NCI-H1048 (cell line): Measurements from ENCODE around the gene ADORA2B.
"Not testable (repeated sequence)": the region's sequence is repeated elsewhere in the genome, so short reads cannot be mapped to it uniquely, and the experiment has no call there.

Source experiments
- DNase-seq: peaks from one replicate; lab custom pipeline; 2025; lab: John Stamatoyannopoulos, UW

Gene ADORA2B

DNA sequence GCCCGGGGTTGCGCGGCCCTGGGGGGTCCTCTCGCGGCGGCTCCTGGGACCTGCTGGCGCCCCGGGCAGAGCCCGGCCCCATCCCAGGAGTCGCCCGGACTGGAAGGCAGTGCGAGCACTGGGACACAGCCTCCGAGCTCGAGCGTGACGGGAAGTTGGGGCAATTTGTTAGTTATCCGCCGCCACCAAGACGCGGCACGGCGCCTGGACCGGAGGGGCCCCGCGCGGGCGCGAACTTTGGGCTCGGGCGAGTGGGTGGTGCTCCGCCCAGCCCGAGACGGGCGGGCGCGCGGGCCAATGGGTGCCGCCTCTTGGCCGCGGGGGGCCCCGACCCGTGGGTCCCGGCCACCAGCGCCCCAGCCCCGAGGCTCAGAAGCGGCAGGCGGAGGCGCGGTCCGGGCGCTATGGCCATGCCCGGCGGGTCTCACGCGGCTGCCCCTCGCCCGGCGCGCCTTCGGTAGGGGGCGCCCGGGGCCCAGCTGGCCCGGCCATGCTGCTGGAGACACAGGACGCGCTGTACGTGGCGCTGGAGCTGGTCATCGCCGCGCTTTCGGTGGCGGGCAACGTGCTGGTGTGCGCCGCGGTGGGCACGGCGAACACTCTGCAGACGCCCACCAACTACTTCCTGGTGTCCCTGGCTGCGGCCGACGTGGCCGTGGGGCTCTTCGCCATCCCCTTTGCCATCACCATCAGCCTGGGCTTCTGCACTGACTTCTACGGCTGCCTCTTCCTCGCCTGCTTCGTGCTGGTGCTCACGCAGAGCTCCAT, at the start of gene ADORA2B:
TSS of gene ADORA2B (plus strand) at position 372 of the 768 bp plus-strand sequence. CDS start at position 491, 119 bp downstream.
- DNase-seq, result no peak

DNA sequence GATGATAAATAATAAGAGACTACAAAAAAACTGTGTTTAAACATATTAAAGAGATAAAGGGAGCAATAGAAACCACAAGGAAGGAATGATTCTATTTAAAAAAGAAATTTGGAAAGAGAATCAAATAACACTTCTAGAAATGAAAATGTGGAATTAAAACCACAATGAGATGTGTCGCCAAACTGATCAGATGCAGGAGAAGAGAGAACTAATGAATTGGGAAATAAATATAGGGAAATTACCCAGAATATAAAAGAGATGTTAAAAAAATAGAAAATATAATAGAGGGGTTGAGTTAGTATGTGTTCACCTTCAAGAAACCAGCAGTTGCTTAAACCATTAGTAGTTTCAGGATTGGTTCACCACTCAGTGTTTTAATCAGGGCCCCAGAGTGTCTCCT, 48.7 kb upstream of the ADORA2B start:
- no peak for DNase-seq

DNA sequence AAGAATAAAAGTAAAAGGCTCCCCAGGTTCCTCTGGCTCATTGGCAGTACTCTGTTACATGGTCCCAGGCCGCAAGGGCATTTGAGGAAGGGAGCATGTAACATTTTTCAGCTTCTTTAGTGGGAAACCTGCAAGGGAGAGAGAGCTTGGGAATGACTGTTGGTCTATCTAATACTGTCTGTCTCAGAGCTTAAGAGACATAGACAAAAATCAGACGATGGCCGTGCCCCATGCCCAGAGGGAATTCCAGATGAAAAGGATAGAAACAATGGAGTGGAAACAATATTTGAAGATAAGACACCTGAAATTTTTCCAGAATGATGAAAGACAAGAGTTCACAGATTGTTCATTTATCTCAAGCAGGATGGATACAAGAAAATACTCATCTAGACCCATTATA, 48.1 kb upstream of the ADORA2B start:
- DNase-seq, result no peak

DNA sequence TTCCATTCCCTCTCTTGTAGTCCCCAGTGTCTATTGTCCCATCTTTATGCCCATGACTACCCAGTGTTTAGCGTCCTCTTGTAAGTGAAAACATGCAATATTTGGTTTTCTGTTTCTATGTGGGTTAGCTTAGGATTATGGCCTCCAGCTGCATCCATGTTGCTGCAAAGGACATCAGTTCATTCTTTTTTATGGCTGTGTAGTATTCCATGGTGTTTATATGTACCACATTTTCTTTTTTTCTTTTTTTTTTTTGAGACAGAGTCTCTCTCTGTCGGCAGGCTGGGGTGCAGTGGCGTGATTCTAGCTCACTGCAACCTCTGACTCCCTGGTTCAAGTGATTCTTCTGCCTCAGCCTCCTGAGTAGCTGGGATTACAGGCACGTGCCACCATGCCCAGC, 45.3 kb upstream of the ADORA2B start:
- DNase-seq, result not testable (repeated sequence)

DNA sequence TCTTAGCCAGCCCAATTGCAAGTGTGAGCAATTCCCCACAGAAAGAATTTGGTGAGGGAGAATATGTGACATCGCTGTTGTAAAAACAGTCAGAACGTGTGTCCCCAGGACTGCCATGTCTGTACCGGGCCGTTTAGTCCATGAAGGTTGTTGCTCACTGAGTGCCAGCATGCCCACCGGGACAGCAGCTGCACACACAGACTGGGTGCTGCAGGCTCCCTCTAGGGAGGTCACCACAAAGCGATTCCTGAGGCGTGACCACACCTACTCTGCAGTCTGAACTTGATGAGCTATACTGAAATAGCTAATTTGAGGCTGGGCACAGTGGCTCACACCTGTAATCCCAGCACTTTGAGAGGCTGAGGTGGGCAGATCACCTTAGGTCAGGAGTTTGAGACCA, 44.1 kb upstream of the ADORA2B start:
- no peak for DNase-seq

DNA sequence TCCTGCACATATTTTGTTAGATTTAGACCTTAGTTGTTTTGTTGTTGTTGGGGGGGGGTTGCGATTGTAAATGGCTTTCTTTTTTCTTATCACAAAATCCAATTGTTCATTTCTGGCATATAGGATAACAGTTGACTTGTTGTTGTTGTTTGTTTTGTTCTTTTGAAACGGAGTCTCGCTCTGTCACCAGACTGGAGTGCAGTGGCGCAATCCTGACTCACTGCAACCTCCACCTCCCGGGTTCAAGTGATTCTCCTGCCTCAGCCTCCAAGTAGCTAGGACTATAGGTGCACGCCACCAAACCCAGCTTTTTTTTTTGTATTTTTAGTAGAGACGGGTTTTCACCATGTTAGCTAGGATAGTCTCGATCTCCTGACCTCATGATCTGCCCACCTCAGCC, 39.7 kb upstream of the ADORA2B start:
- DNase-seq, result not testable (repeated sequence)

DNA sequence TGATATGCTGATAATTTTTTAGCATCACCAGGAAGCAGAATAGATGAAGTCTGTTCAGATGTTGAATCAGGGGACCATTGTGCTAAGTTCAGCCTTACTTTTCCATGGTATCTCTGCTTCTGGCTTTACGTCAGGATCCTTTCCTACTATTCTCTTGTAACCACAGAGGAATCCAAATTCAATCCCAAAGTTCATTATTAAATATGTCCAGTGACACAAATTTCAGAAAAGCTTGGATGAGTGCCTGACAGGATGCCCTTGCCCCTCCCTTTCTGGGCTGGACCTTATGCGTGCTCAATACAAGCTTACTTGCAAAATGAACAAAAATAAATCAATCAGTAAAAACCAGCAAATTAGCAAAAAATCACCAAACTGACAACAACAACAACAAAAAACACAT, 37.6 kb upstream of the ADORA2B start:
- DNase-seq, result no peak

DNA sequence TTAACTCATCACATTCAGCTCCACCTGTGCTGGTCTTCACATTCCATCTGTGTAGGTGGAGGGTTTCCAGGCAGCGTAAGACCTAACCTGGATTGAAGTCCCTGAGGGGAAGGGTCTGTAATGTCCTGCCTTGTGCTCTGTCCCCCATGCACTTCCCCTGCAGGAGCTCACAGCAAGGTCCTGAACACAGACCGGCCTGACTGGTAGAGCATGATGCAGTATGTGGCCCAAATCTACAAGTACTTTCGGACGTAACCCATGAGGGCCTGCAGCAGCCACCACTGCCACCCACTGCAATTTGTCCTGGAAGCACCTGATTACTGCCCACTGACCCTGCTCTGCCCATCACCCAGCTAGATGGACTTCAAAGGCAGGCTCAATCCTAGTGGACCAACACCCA, 36.6 kb upstream of the ADORA2B start:
- no peak for DNase-seq

DNA sequence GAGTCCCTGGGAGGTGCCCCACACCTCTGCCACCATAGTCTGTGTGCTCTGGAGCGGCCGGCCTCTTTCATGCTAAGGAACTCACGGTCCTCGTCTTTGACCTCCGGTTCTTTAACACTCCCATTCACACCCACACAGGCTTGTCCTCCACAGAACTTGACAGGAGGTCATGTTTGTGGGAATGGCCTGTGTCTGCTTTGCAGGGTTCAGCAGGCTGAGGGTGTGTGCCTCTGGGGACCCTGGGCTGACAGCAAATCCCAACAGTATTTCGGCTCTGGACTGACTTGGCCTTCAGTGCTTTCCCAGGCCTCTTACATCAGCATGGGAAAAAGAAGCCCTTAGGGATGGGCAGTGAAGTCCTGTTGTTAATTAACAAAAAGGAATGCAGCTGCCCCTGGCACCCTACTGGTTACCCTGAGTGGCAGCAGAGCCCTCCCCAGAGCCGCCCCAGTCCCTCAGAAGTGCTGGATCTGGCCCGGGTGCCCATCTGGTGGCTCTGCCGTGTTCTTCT, 35.4 kb upstream of the ADORA2B start:
- DNase-seq, result no peak

DNA sequence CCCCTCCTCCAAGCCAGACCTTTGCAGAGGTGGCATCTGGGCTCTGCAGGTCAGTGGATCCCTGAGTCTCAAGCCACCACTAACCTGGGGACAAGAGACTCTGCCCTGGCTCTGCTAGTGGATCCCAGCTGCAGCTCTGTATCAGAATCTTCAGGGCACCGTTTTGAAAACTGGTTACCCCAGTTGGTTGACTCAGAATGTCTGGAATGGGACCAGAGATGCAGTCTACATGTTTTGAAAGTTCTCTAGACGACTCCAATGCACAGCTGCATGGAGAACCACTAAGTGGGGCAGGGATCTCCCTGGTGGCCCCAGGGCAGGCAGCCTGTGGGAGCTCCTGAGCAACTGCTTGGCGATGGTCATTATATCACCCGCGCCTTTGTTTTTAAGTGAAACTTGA, 34.1 kb upstream of the ADORA2B start:
- DNase-seq, result no peak

DNA sequence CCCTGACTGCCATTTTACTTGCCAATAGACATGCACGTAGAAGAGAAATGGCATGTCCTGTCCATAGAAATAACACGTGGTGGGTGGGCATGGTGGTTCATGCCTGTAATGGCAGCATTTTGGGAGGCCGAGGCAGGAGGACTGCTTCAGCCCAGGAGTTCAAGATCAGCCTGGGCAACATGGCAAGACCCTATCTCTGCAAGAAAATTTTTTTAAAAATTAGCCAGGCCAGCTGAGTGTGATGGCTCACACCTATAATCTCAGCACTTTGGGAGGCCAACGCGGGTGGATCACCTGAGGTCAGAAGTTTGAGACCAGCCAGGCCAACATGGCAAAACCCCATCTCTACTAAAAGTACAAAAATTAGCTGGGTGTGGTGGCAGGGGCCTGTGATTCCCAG, 33.2 kb upstream of the ADORA2B start:
- not testable (repeated sequence) for DNase-seq

DNA sequence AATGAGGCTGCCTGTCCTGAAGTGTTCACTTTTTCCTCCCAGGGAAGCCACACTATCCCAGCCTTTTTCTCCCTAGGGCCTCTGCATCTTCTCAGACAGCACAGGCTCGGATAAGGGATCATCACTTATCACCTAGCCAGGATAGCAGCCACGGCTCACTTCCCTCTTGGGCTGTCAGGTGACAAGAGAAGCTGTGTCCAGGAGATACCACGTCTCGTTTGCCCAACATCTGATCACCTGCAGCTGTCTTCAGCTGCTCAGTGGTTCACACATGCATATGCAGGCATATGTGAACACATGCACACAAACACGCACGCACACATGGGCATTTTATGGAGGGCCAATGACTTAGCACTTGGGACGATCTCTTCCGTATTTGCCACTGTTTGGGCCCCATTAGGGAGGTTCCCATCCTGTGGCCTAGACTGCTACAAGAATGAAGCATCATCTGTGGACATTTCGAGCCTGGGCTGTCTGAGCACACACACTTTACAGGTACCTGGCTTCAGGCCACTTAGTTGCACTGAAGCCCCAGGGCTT, 32.4 kb upstream of the ADORA2B start:
- no peak for DNase-seq

DNA sequence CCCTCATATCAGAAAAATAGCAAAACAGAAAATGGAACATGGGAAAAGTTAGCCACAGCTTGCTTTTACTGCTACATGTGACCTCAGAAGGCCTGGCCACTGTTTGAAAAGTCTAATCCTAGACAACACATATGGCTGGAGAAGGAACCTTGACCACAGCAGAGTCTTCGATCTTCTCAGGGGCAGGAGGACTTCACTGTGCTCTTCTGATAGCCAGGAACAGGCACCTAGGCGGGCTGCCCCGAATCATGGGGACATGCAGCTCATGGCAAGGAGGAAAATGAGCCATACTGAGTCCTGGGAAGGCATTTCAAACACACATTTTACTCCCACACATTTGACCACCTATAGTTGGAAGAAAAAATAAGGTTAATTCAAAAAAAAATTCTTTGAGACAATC, 31.1 kb upstream of the ADORA2B start:
- no peak for DNase-seq

DNA sequence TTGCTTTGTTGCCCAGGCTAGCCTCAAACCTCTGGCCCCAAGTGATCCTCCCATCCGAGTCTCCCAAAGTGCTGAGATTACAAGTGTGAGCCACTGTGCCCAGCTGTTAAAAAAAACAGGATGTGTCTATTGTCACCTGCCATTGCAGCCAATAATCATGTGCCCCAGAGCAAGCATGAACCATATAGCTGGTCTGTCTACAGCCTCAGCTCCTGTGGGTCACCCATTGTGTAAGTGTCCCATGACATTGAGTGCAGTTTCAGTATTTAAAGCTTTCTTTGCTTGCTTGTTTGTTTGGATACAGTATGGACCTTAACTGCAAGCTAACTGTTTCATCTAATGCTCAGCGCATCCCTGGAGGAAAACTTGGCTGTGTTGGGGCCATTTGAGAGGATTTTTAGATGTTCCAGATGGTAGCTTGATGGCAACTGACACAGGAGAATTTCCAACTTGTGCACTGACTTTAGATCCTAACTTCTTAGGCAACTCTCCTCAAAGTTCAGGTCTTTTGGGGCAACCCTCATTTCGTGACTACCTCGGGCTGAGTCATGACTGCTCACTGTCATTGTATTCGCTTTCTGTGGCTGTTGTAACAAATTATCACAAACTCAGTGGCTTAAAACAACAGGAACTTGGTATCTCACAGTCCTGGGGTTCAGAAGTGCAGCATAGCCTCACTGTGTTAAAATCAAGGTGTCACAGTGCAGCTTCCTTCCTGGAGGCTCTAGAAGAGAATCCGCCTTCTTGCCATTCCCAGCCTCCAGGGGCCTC, 30.3 kb upstream of the ADORA2B start:
- no peak for DNase-seq

DNA sequence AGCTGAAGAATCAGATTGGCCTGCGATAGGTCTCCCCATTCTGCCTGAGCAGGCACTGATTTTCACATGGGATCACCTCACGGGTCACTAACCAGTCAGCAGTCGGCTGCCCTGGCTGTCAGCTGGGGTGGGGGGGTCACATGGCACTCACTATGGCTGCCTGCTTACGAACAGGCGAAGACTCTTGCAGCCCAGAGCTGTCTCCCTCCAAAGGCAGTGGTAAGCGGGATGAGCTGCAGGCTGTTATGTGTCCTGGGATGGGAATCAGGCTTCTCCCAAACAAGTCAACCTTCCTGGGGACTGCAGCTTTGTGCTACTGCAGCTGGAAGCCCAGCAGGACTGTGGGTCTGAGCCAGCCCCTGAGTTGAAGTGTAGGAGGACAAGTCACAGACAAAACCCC, 29.0 kb upstream of the ADORA2B start:
- no peak for DNase-seq

DNA sequence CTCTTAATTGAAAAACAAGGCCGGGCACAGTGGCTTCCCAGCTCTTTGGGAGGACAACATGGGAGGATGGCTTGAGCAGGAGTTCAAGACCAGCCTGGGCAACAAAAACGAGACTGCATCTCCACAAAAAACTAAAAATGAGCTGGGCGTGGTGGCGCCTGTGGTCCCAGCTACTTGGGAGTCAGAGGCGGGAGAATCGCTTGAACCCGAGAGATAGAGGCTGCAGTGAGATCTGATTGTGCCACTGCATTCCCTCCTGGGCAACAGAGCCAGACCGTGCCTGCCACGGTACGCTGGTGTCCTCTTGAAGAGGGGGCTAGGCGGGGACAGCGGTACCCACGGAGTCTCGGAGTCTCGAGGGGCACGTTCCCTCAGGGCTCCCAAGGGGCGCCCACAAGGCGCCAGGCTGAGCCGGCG, 27.9 kb upstream of the ADORA2B start:
- no peak for DNase-seq

DNA sequence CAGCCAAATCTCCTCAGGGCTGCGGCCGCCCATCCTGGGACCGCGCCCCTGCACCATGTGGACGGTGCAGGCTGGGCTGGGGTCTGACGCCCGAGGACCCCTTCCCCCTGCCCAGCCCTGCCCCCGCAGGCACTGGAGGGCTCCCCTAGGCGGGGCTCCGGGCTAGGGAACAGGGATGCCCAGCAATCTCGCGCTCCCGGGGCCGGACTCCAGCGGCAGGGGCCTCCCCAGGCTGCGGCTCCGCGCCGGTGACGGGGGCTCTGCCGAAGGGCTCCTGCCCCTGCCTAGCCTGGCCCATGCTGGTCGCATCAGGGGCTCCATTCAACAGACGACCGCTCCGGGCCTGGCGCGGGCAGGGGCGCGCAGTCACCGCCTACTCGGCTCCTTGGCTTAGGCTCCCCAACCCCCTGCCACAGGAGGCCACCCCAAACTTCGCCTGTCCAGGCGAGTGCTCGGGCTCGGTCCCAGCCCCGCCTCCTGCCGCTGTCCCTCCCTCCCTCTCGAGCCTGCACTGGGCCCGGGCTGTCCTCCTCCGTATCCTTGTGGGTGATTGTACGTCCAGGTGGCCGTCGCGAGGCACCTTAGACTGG, 27.4 kb upstream of the ADORA2B start:
- no peak for DNase-seq

DNA sequence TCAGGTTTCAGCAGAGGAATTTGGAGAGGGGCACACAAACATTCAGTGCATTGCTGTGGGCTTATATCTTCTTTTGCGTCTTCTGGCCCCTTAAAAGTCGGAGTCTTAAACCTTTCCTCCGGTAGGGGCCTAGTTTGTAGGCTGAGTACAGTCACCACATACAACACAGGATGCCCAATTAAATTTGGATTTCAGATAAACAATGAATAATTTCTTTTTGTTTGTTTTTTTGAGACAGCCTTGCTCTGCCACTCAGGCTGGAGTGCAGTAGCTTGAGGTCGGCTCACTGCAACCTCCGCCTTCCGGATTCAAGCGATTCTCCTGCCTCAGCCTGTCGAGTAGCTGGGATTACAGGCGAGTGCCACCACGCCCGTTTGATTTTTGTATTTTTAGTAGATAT, 26.7 kb upstream of the ADORA2B start:
- no peak for DNase-seq

DNA sequence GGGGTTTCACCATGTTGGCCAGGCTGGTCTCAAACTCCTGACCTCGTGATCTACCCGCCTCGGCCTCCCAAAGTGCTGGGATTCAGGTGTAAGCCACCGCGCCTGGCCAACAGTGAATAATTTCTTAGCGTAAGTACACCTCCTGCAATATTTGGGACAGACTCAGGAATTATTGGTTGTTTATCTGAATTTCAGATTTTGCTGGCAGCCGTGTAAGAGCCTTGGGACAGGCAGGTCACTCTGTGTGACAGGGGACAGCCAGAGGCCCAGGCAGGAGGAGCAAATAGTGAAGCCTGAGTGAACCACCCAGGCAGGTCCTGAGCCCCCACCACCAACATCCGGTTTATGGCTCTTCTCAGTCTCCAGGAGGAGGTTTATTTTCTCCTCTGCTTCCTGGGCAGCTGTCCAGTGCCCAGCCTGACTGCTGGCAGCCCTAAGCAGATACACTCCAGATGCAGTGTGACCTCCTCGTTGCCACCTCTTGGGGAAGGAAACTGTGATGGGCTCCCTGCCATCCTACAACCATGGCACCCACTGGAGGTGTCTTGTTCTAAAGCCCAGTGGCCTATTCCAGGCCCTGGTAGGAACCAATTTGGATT, 26.2 kb upstream of the ADORA2B start:
- no peak for DNase-seq

DNA sequence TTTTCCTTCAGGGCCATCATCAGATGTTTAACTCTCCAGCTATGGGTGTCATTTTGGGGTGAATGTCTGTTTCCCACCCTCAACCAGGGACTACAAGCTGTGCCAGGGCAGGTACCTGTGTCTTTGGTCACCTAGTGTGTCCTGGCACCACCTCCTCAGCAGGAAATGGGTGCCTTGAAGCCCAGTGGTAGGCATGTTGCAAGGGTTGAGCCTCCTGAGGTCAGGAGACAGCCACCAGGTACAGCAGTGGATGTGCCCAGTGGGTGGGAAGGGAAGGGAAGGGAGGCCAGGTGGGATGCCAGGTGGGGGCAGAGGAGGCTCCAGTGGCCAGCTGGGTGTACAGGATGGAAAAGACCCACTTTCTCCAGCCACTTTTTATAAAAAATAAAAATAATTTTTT, 25.5 kb upstream of the ADORA2B start:
- DNase-seq, result no peak

DNA sequence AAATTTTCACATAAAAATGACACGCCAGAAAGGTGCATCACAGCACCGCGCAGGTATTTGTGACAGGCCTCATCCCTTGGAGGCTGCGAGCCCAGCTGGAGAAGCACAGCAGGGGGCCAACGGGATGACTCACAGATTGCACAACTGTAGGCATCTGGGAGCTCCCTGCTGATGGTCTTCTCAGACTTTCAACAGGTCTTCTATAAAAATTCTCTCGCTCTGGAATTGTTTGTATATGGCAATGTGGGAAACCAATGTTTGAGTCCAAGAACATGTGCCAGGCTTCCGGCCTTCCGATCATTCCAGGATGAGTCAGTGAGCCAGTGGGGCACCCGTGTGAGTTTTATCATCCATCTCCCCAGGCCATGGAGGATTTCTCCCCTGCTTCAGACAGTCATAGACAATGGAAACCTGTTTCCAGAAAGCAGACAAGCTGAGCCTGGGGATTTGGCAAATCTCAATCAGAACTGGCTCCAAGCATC, 24.1 kb upstream of the ADORA2B start:
- no peak for DNase-seq

DNA sequence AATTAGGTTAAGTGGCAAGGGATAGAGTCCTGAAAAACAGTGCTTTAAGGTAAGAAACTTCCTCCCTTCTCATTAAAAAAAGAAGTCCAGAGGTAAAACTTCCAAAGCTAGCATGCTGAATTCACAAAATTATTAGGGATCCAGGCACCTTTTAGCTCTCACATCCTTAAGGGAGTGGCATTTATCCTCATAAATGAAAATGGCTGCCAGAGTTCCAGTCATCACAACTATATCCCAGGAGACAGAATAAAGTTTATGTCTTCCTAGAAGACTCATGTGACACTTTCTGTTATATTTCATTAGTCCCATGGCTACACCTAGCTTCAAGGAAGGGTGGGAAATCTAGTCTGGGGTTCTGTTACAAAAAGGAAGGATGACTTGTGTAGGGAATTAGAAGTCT, 23.3 kb upstream of the ADORA2B start:
- no peak for DNase-seq
